SH-SY5Y (cell line): ENCODE measurements around the gene CLEC2L.

Experiments used
- GATA2 ChIP-seq: IDR thresholded peaks from 2 replicates; pipeline ENCODE4 v1.6.1; 2011; ENCODE audit warnings: mild to moderate bottlenecking, low read depth, low read length
- GATA3 ChIP-seq: IDR thresholded peaks from 2 replicates; pipeline ENCODE4 v1.6.1; 2011; ENCODE audit warnings: low read depth, mild to moderate bottlenecking, low read length, moderate library complexity

- TF ChIP-seq GATA3 (no peak), GATA2 (no peak)
These were observed 36.0 kb downstream of the CLEC2L start for GRCh38 chr7:139559364-139560105.
